Measurements from ENCODE around the gene ROBO2.

DNA sequence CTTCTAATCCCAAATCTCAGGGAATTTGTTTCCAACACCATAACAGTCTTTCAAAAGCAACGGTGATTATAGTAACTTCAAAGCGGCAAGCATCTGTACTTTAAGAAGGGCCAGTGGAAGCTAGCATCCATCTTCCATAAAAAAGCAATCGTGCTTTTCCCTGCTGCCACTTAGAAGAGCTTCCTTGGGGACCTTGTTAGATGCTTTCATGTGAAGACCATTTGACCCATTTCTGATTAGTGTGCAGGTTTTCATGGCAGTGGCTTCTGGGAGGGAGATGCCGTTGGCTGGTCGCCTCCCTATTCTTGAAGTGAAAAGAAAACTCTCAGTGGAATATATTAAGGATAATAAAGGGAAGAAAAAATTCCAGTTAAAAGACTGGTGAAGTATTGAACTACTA is 354.1 kb downstream of the ROBO2 start:
- TF ChIP-seq, protein P1, sequence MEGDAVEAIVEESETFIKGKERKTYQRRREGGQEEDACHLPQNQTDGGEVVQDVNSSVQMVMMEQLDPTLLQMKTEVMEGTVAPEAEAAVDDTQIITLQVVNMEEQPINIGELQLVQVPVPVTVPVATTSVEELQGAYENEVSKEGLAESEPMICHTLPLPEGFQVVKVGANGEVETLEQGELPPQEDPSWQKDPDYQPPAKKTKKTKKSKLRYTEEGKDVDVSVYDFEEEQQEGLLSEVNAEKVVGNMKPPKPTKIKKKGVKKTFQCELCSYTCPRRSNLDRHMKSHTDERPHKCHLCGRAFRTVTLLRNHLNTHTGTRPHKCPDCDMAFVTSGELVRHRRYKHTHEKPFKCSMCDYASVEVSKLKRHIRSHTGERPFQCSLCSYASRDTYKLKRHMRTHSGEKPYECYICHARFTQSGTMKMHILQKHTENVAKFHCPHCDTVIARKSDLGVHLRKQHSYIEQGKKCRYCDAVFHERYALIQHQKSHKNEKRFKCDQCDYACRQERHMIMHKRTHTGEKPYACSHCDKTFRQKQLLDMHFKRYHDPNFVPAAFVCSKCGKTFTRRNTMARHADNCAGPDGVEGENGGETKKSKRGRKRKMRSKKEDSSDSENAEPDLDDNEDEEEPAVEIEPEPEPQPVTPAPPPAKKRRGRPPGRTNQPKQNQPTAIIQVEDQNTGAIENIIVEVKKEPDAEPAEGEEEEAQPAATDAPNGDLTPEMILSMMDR (IDR thresholded peaks at IDR 0.05 in 8 of 11, conservative IDR thresholded peaks at IDR 0.05 in 3 of 11) = no peak
- no peak for TF ChIP-seq POLR2A (IDR thresholded peaks at IDR 0.05)
- TF ChIP-seq POLR2AphosphoS5 (IDR thresholded peaks at IDR 0.05) = no peak
